MM.1S (cell line): ENCODE data around the gene RNU6-1.

Source experiments
- DNase-seq: peaks from one replicate; pipeline ENCODE4 v3.0.0-alpha.2; 2015
- H2AFZ ChIP-seq: fragments of 300-600 bp; sonication (generic); 2 replicates; pipeline ENCODE4 v1.6.0; 2016; ENCODE audit warnings: antibody characterized with exemption, low read length
- H3F3A ChIP-seq: fragments of 300-600 bp; sonication (generic); 2 replicates; pipeline ENCODE4 v1.6.1; 2016; ENCODE audit warnings: mild to moderate bottlenecking, antibody characterized with exemption, low read length, moderate library complexity, mixed read lengths; ENCODE audit not compliant: insufficient read depth
- H3K27ac ChIP-seq: fragments of 300-600 bp; sonication (generic); 2 replicates; pipeline ENCODE4 v1.5.1; 2016; ENCODE audit warnings: mild to moderate bottlenecking, low read length
- H3K27me3 ChIP-seq: fragments of 300-600 bp; sonication (generic); replicated peaks from 2 replicates; pipeline ENCODE4 v1.6.0; 2016; ENCODE audit warnings: low read length; ENCODE audit not compliant: insufficient read depth
- H3K36me3 ChIP-seq: fragments of 300-600 bp; sonication (generic); replicated peaks from 2 replicates; pipeline ENCODE4 v1.6.1; 2016; ENCODE audit warnings: mild to moderate bottlenecking, low read length, mixed read lengths; ENCODE audit not compliant: insufficient read depth
- H3K4me1 ChIP-seq: fragments of 300-600 bp; sonication (generic); 2 replicates; pipeline ENCODE4 v1.6.1; 2016; ENCODE audit warnings: low read length, mixed read lengths
- H3K4me2 ChIP-seq: fragments of 300-600 bp; sonication (generic); 2 replicates; pipeline ENCODE4 v1.6.0; 2016; ENCODE audit warnings: low read depth, low read length
- H3K4me3 ChIP-seq: fragments of 300-600 bp; sonication (generic); 2 replicates; pipeline ENCODE4 v1.5.1; 2016; ENCODE audit warnings: low read length, mixed read lengths
- H3K79me2 ChIP-seq: fragments of 300-600 bp; sonication (generic); 2 replicates; pipeline ENCODE4 v1.6.1; 2016; ENCODE audit warnings: mixed run types, low read length, mixed read lengths
- H3K9ac ChIP-seq: fragments of 300-600 bp; sonication (generic); 2 replicates; pipeline ENCODE4 v1.6.1; 2016; ENCODE audit warnings: low read length, mixed read lengths
- H3K9me2 ChIP-seq: fragments of 300-600 bp; sonication (generic); replicated peaks from 2 replicates; pipeline ENCODE4 v1.6.1; 2016; ENCODE audit warnings: mild to moderate bottlenecking, low read length, mixed read lengths; ENCODE audit not compliant: insufficient read depth
- H3K9me3 ChIP-seq: fragments of 300-600 bp; sonication (generic); replicated peaks from 2 replicates; pipeline ENCODE4 v1.6.1; 2016; ENCODE audit warnings: mild to moderate bottlenecking, low read length, mixed read lengths; ENCODE audit not compliant: insufficient read depth
- H4K20me1 ChIP-seq: fragments of 300-600 bp; sonication (generic); 2 replicates; pipeline ENCODE4 v1.6.1; 2016; ENCODE audit warnings: mild to moderate bottlenecking, low read length, moderate library complexity, mixed read lengths; ENCODE audit not compliant: insufficient read depth
- CTCF ChIP-seq: fragments of 300-600 bp; sonication (generic); IDR thresholded peaks from 2 replicates; pipeline ENCODE4 v1.5.1; 2016; ENCODE audit warnings: antibody characterized with exemption, low read length, mixed read lengths
- EZH2 ChIP-seq: fragments of 300-600 bp; sonication (generic); optimal IDR thresholded peaks from 2 replicates; pipeline ENCODE3; 2017; ENCODE audit warnings: low read depth, mild to moderate bottlenecking, antibody characterized with exemption, low read length, mixed read lengths
- EZH2phosphoT487 ChIP-seq: fragments of 300-600 bp; sonication (generic); IDR thresholded peaks from 2 replicates; pipeline ENCODE4 v1.6.1; 2018; ENCODE audit warnings: antibody characterized with exemption, low read length

RNU6-1 gene

GRCh38 chr15:67820992-67821783, 18.7 kb downstream of the RNU6-1 start:
- no peak overlapping the region for H3K27ac ChIP-seq
- H4K20me1 ChIP-seq = no peaks in the 10 kb centered on the region
- H3K9me3 ChIP-seq = no peaks in the 10 kb centered on the region
- no peaks in the 10 kb centered on the region for H3K4me1 ChIP-seq
- no peak overlapping the region for H3K9ac ChIP-seq
- H3K4me3 ChIP-seq = no peak overlapping the region
- H3K79me2 ChIP-seq = no peaks in the 10 kb centered on the region
- H2AFZ ChIP-seq = no peak overlapping the region
- peaks cover 36% of the 10 kb centered on the region for H3K27me3 ChIP-seq
- H3K9me2 ChIP-seq = no peaks in the 10 kb centered on the region
- DNase-seq = no peak
- H3F3A ChIP-seq = no peaks in the 10 kb centered on the region
- TF ChIP-seq CTCF (no peak), EZH2phosphoT487 (no peak), EZH2 (no peak)
- no peak overlapping the region for H3K4me2 ChIP-seq
- no peaks in the 10 kb centered on the region for H3K36me3 ChIP-seq

GRCh38 chr15:67820122-67820991, 19.5 kb downstream of the RNU6-1 start:
- Histone ChIP-seq H4K20me1 (no peaks in the 10 kb centered on the region), H3K36me3 (no peaks in the 10 kb centered on the region), H3K4me2 (no peak overlapping the region), H3K9me3 (no peaks in the 10 kb centered on the region), H3K79me2 (no peaks in the 10 kb centered on the region), H3K4me1 (no peaks in the 10 kb centered on the region), H3K27me3 (peaks cover 36% of the 10 kb centered on the region), H2AFZ (no peak overlapping the region), H3K4me3 (no peak overlapping the region), H3K9ac (no peak overlapping the region), H3K27ac (no peak overlapping the region), H3K9me2 (no peaks in the 10 kb centered on the region), H3F3A (no peaks in the 10 kb centered on the region)
- TF ChIP-seq EZH2 = no peak
- TF ChIP-seq CTCF = no peak
- no peak for TF ChIP-seq EZH2phosphoT487
- DNase-seq = no peak

- Histone ChIP-seq H3K9me3 (no peaks in the 10 kb centered on the region), H3F3A (no peaks in the 10 kb centered on the region), H2AFZ (no peak overlapping the region), H3K4me2 (no peak overlapping the region), H3K9me2 (no peaks in the 10 kb centered on the region), H3K27ac (no peak overlapping the region), H3K9ac (no peak overlapping the region), H3K27me3 (peaks cover 33% of the 10 kb centered on the region), H3K4me3 (no peak overlapping the region), H4K20me1 (no peaks in the 10 kb centered on the region), H3K79me2 (no peaks in the 10 kb centered on the region), H3K36me3 (no peaks in the 10 kb centered on the region), H3K4me1 (no peaks in the 10 kb centered on the region)
- TF ChIP-seq CTCF (no peak), EZH2phosphoT487 (no peak), EZH2 (no peak)
- no peak for DNase-seq
These were observed 20.2 kb downstream of the RNU6-1 start for GRCh38 chr15:67819636-67820035.
